GM19397 (cell line): ENCODE data around the gene PRRC2B.

Experiments used
- ATAC-seq: cut with Tn5 transposase; IDR thresholded peaks from one replicate; pipeline ENCODE4 v1.9.1; 2021; ENCODE audit warnings: mild to moderate bottlenecking, moderate library complexity; ENCODE audit not compliant: unreplicated experiment

The PRRC2B gene

GRCh38 chr9:131484051-131484445 is 90.2 kb downstream of the PRRC2B start:
- no peak for ATAC-seq

GRCh38 chr9:131484560-131485185 is 90.8 kb downstream of the PRRC2B start:
- no peak for ATAC-seq

GRCh38 chr9:131485206-131485605 is 91.3 kb downstream of the PRRC2B start:
- ATAC-seq = no peak

DNA sequence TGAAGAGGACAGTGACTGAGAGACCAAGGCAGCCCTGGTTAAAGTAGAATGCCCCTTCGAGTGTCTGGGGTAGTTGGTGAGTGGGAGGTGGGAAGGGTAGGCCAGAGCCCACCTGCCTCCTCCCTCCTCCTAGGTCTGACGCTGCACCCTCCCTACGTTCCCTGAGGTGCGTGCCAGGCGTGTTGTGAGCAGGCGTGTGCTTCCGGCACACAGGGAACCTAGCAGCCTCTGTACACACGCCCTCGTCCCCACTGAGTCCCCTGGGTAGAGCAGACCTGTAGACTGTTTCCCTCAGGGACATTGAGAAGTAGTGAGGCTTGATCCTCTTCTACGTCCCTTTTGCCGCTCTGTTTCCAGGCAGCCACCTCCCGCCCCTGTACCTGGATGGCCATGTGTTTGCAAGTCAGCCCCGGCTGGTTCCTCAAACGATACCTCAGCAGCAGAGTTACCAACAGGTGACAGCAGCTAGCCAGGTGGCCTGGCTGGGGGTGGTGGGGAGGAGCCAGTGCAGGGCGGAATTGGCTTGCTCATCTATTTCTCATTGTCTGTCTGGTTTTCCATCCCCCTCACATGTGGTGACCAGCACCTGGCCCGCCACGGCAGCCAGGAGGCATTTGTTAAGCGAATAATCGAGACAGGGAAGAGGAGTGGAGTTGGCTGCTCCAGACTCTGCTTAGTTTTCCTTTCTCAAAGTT is 92.0 kb downstream of the PRRC2B start:
- no peak for ATAC-seq

- no peak for ATAC-seq
These were observed 93.1 kb downstream of the PRRC2B start for GRCh38 chr9:131487001-131487400.

GRCh38 chr9:131487621-131488031 is 93.7 kb downstream of the PRRC2B start:
- ATAC-seq = no peak

DNA sequence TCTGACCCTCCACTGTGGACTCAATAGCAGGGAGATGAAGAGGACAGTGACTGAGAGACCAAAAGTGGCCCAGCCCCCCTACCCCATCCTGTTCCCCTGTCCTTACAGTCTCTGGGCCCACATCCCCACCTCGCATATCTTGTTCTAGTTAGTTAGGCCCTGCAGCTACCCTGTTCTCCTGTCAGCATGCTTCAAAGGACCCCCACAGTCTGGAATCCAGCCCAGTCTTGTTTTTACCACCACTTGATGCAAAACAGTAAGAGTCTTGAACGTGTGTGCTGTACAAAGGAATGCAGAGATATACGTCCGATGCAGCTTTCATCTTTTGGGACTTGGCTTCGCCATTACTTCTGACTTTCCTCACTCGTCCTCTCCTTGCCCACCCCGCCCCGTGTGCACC is 96.6 kb downstream of the PRRC2B start:
- ATAC-seq = no peak

GRCh38 chr9:131491001-131491710 is 97.3 kb downstream of the PRRC2B start:
- no peak for ATAC-seq

GRCh38 chr9:131492070-131492469 is 98.2 kb downstream of the PRRC2B start:
- ATAC-seq = no peak

GRCh38 chr9:131494296-131494870 is 100.5 kb downstream of the PRRC2B start:
- no peak for ATAC-seq

GRCh38 chr9:131495785-131496184 is 101.9 kb downstream of the PRRC2B start:
- ATAC-seq = no peak

- no peak for ATAC-seq
These were observed 103.0 kb downstream of the PRRC2B start for GRCh38 chr9:131496844-131497405.

GRCh38 chr9:131499254-131499767 is 105.4 kb downstream of the PRRC2B start:
- ATAC-seq = no peak

GRCh38 chr9:131500377-131500776 is 106.5 kb downstream of the PRRC2B start:
- ATAC-seq = no peak

GRCh38 chr9:131500939-131501541 is 107.2 kb downstream of the PRRC2B start:
- ATAC-seq = no peak

DNA sequence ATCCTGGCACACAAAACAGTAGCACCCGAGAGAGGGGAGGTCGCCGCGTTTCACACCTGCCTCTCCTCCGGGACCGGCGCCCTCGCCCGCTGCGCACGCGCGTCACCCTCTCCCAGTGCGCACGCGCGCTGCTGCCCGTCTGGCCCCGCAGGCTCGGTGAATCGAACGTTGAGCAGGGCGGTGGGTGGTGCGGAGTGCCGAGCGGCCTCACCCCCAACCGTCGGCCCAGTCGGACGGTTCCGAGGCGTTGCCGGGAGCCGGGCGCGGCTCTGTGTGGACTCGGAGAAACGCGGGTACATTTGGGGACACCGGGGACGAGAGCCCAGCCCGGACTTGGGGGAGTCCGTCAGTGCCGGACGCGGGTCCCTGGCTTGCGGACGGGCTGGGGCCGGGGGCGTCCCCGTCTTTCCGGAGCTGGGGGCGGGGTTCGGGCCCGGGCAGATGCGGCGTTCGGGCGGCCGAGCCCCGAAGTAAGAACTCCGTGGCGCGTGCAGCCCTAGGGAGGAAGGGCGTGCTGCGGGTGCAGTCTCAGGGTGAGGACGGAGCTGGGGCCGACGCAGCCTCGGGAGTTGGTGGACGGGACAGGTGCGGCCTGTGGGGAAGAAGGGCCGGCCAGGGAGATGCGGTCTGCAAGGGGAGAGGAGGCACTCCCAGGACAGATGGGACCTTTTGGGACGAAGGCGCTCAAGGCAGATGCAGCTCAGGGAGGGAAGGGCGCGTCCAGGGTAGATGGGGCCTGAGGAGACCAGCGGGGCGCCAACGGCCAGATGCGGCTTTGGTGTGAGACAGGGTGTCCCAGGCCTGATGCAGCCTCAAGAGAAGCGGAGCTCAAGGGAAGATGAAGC is 109.1 kb downstream of the PRRC2B start, which contains the start of gene POMT1:
TSS of gene POMT1 (plus strand) at position 138 of the 845 bp plus-strand sequence. CDS start 1,301 bp downstream, outside the sequence.
- peak; percentile 84 for ATAC-seq

- no peak for ATAC-seq
These were observed 110.0 kb downstream of the PRRC2B start for GRCh38 chr9:131503626-131504465.

GRCh38 chr9:131505012-131505411 is 111.1 kb downstream of the PRRC2B start:
- no peak for ATAC-seq

GRCh38 chr9:131511416-131511815 is 117.5 kb downstream of the PRRC2B start:
- no peak for ATAC-seq
